ENCODE data around the gene RAPGEF2. TPM values are rescaled to one million over a fixed set of nuclear protein-coding genes. Genes with fewer than 3 reads are reported as not detected.

RAPGEF2 gene
- total and polyA plus RNA-seq, 10 of the 15 experiments (the other 5 are each of a cell fraction or from before 2014, with no cell fraction given): 0.31 to 24.0 (median 2.9) TPM

DNA sequence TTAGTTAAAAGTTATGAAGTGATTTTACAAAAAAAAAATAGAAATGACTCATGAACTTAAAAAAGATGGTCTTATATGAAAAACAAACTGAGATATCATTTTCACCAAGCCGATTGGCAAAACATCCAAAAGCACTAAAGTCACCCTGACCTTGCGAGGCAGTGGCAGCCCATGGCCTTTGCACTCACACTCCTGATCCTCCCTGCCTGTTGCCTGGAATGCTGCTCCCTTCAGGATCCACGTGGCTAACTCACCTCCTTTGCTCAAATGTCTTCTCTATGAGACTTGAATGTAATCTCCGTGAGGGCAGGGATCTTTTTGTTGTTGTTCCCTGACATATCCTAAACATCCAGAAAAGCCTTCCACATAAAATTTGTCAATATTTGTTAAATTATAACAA lies 106.4 kb downstream of the RAPGEF2 start:
- intact Hi-C loops (cut with micrococcal nuclease; ENCODE audit: unreplicated experiment) (loop anchor here (10.0 kb wide), 2 partner anchors 714 to 794 kb away; no protein-coding TSS in a partner anchor), in situ Hi-C loops (cut with MboI) (loop anchor here (10.0 to 25.0 kb wide), 2 partner anchors 236 to 947 kb away; no protein-coding TSS in a partner anchor)
- no peaks in the 10 kb centered on the region for H3K27me3 ChIP-seq (replicated peaks in 1 of 2; ENCODE audit: control insufficient read depth in 2 of 2, insufficient read depth in 2 of 2, low read length in 1 of 2)
- H3K4me1 ChIP-seq (ENCODE audit: control insufficient read depth, insufficient read depth, low read length): peaks cover 26% of the 10 kb centered on the region
- no peak overlapping the region for H3K9ac ChIP-seq (ENCODE audit: control insufficient read depth, insufficient read depth, low read length)
- peaks cover 0 to 4% of the 10 kb centered on the region in 2 experiments; a peak in 1 of 4 replicates for H3K36me3 ChIP-seq (ENCODE audit: control insufficient read depth in 2 of 2, insufficient read depth in 2 of 2, low read length in 1 of 2)
- RAD21 ChIA-PET (ENCODE audit: unreplicated experiment): no interaction called here
- H3K4me3 ChIP-seq: no peak overlapping the region
- no peak for FAIRE-seq
- TF ChIP-seq, protein P1, sequence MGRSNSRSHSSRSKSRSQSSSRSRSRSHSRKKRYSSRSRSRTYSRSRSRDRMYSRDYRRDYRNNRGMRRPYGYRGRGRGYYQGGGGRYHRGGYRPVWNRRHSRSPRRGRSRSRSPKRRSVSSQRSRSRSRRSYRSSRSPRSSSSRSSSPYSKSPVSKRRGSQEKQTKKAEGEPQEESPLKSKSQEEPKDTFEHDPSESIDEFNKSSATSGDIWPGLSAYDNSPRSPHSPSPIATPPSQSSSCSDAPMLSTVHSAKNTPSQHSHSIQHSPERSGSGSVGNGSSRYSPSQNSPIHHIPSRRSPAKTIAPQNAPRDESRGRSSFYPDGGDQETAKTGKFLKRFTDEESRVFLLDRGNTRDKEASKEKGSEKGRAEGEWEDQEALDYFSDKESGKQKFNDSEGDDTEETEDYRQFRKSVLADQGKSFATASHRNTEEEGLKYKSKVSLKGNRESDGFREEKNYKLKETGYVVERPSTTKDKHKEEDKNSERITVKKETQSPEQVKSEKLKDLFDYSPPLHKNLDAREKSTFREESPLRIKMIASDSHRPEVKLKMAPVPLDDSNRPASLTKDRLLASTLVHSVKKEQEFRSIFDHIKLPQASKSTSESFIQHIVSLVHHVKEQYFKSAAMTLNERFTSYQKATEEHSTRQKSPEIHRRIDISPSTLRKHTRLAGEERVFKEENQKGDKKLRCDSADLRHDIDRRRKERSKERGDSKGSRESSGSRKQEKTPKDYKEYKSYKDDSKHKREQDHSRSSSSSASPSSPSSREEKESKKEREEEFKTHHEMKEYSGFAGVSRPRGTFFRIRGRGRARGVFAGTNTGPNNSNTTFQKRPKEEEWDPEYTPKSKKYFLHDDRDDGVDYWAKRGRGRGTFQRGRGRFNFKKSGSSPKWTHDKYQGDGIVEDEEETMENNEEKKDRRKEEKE (IDR thresholded peaks at IDR 0.05): no peak
- no peak for TF ChIP-seq IRF5 (IDR thresholded peaks at IDR 0.05; ENCODE audit: borderline replicate concordance)
- TF ChIP-seq STAT3 (IDR thresholded peaks at IDR 0.05; ENCODE audit: low read depth, low read length): no peak
- no peak for TF ChIP-seq KAT2A (conservative IDR thresholded peaks at IDR 0.05; ENCODE audit: control insufficient read depth, low read depth, low read length)
- TF ChIP-seq FOXK2 (IDR thresholded peaks at IDR 0.05): no peak
- no peak for TF ChIP-seq RELA (IDR thresholded peaks at IDR 0.05; ENCODE audit: borderline replicate concordance, partially characterized antibody)
- SMC1A ChIA-PET (ENCODE audit: uncharacterized antibody, unreplicated experiment): interaction anchor here (1.0 kb wide), 1 partner anchor 18 kb away, joined by 3 read pairs; no protein-coding TSS in a partner anchor
- CTCF ChIA-PET: no interaction called here
- H3K79me2 ChIP-seq (ENCODE audit: control insufficient read depth, insufficient read depth, low read length): peaks cover 14% of the 10 kb centered on the region
- H3K9me3 ChIP-seq (replicated peaks; ENCODE audit: control insufficient read depth, insufficient read depth, low read length): peaks cover 3% of the 10 kb centered on the region; the same call in 2 of the 3 replicates
- H2AFZ ChIP-seq (ENCODE audit: control insufficient read depth, low read depth, low read length): no peak overlapping the region
- no peak overlapping the region for H3K27ac ChIP-seq (ENCODE audit: control insufficient read depth, insufficient read depth)
- H4K20me1 ChIP-seq (ENCODE audit: control insufficient read depth, insufficient read depth): no peaks in the 10 kb centered on the region
- 87% methylated on average over 4 of the region's 4 CpGs for WGBS (ENCODE audit: insufficient coverage, insufficient replicate concordance, low lambda C conversion rate, missing lambda C conversion rate)
- no TSS peak for BruUV-seq (replicated peaks)
- no peak for ATAC-seq
- H3K4me2 ChIP-seq (ENCODE audit: control insufficient read depth, insufficient read depth): no peak overlapping the region
- POLR2A ChIA-PET: no interaction called here
- DNase-seq (ENCODE audit: low read depth, low spot score): no peak
